GM13977 (cell line): ENCODE measurements around the gene MEX3D.

Experiments
- DNase-seq: peaks from one replicate; pipeline ENCODE4 v3.0.0; 2012; ENCODE audit warnings: low spot score
- CTCF ChIP-seq: IDR thresholded peaks from 2 replicates; pipeline ENCODE4 v1.5.1; 2012; ENCODE audit warnings: mild to moderate bottlenecking, control low read depth; ENCODE audit not compliant: insufficient read depth; ENCODE audit errors: extremely low read depth, missing control alignments
- in situ Hi-C: fragments of 300-500 bp; cut with MboI; formaldehyde crosslinking; loops from one replicate; pipeline ENCODE4 v1.12.0; 2022; ENCODE audit warnings: low sequenced_read_pairs, low pct_unique_long_range_greater_than_20kb, mixed read lengths, inconsistent platforms; ENCODE audit not compliant: unreplicated experiment

Gene MEX3D

GRCh38 chr19:1612114-1613086, 44.3 kb upstream of the MEX3D start:
- in situ Hi-C loops: no loop called here
- TF ChIP-seq CTCF: no peak
- DNase-seq: no peak

- in situ Hi-C loops: no loop called here
These were observed 43.2 kb upstream of the MEX3D start for GRCh38 chr19:1611353-1611752.

GRCh38 chr19:1610579-1610978, 42.5 kb upstream of the MEX3D start:
- no peak for DNase-seq
- in situ Hi-C loops: no loop called here
- TF ChIP-seq CTCF: no peak

More at GRCh38 chr19:1611353-1611752, 43.2 kb upstream of the MEX3D start:
- no peak for TF ChIP-seq CTCF
- no peak for DNase-seq

- in situ Hi-C loops: no loop called here
- TF ChIP-seq CTCF: no peak
- DNase-seq: no peak
These were observed 41.8 kb upstream of the MEX3D start for GRCh38 chr19:1609680-1610474.

GRCh38 chr19:1609103-1609396, 40.9 kb upstream of the MEX3D start:
- no peak for DNase-seq
- no peak for TF ChIP-seq CTCF
- in situ Hi-C loops: no loop called here

- no peak for TF ChIP-seq CTCF
- DNase-seq: no peak
- in situ Hi-C loops: no loop called here
These were observed 40.4 kb upstream of the MEX3D start for GRCh38 chr19:1608359-1609102.
